HEK293 (cell line): Measurements from ENCODE around the gene CTCFL.

Source experiments
- HOXC10 ChIP-seq: sonication (generic); formaldehyde crosslinking; IDR thresholded peaks from 2 replicates; pipeline ENCODE4 v1.8.1; 2023; ENCODE audit warnings: mild to moderate bottlenecking, missing genetic modification reagents
- IKZF3 ChIP-seq: fragments of 450-650 bp; IDR thresholded peaks from 2 replicates; pipeline ENCODE4 v1.5.0; 2018; ENCODE audit warnings: missing biosample characterization, mild to moderate bottlenecking, missing genetic modification characterization, moderate library complexity
- KLF1 ChIP-seq: fragments of 450-650 bp; formaldehyde crosslinking; IDR thresholded peaks from 2 replicates; pipeline ENCODE4 v1.5.1; 2016; ENCODE audit warnings: missing biosample characterization, missing genetic modification characterization
- MEIS1 ChIP-seq: sonication (generic); formaldehyde crosslinking; IDR thresholded peaks from 2 replicates; pipeline ENCODE4 v1.8.1; 2022; ENCODE audit warnings: missing genetic modification reagents, mild to moderate bottlenecking, borderline replicate concordance
- PRDM1 ChIP-seq: fragments of 450-650 bp; formaldehyde crosslinking; IDR thresholded peaks from 2 replicates; pipeline ENCODE4; 2016; ENCODE audit warnings: missing biosample characterization, missing genetic modification characterization
- REPIN1 ChIP-seq: fragments of 450-650 bp; formaldehyde crosslinking; IDR thresholded peaks from 2 replicates; pipeline ENCODE4 v1.5.1; 2017; ENCODE audit warnings: missing biosample characterization, missing genetic modification characterization, low read depth
- SP3 ChIP-seq: fragments of 450-650 bp; formaldehyde crosslinking; IDR thresholded peaks from 2 replicates; pipeline ENCODE4 v1.5.1; 2016; ENCODE audit warnings: missing biosample characterization, missing genetic modification characterization
- SP7 ChIP-seq: fragments of 450-650 bp; formaldehyde crosslinking; IDR thresholded peaks from 2 replicates; pipeline ENCODE4 v1.5.1; 2016; ENCODE audit warnings: missing biosample characterization, missing genetic modification characterization
- ZBTB21 ChIP-seq: fragments of 450-650 bp; formaldehyde crosslinking; IDR thresholded peaks from 2 replicates; pipeline ENCODE4 v1.5.1; 2017; ENCODE audit warnings: missing biosample characterization, missing genetic modification characterization
- ZBTB7A ChIP-seq: fragments of 450-650 bp; formaldehyde crosslinking; IDR thresholded peaks from 2 replicates; pipeline ENCODE4 v1.5.1; 2016; ENCODE audit warnings: low read depth, missing biosample characterization, missing genetic modification characterization
- ZEB2 ChIP-seq: fragments of 450-650 bp; formaldehyde crosslinking; IDR thresholded peaks from 2 replicates; pipeline ENCODE4 v1.5.1; 2016; ENCODE audit warnings: missing biosample characterization, missing genetic modification characterization
- ZNF133 ChIP-seq: fragments of 450-650 bp; formaldehyde crosslinking; IDR thresholded peaks from 2 replicates; pipeline ENCODE4 v1.5.1; 2016; ENCODE audit warnings: missing biosample characterization, missing genetic modification characterization
- ZNF157 ChIP-seq: fragments of 450-650 bp; formaldehyde crosslinking; IDR thresholded peaks from 2 replicates; pipeline ENCODE4 v1.5.1; 2016; ENCODE audit warnings: missing biosample characterization, missing genetic modification characterization
- ZNF16 ChIP-seq: fragments of 450-650 bp; formaldehyde crosslinking; IDR thresholded peaks from 2 replicates; pipeline ENCODE4 v1.5.1; 2016; ENCODE audit warnings: low read depth, missing biosample characterization, missing genetic modification characterization
- ZNF266 ChIP-seq: fragments of 450-650 bp; formaldehyde crosslinking; IDR thresholded peaks from 2 replicates; pipeline ENCODE4 v1.5.1; 2016; ENCODE audit warnings: missing biosample characterization, missing genetic modification characterization, low read depth
- ZNF311 ChIP-seq: fragments of 450-650 bp; formaldehyde crosslinking; IDR thresholded peaks from 2 replicates; pipeline ENCODE4 v1.5.1; 2017; ENCODE audit warnings: missing biosample characterization, missing genetic modification characterization, borderline replicate concordance
- ZNF335 ChIP-seq: fragments of 450-650 bp; formaldehyde crosslinking; conservative IDR thresholded peaks from 2 replicates; pipeline ENCODE4 v1.5.1; 2016; ENCODE audit warnings: missing biosample characterization, missing genetic modification characterization
- ZNF561 ChIP-seq: fragments of 450-650 bp; IDR thresholded peaks from 2 replicates; pipeline ENCODE4 v1.5.1; 2018; ENCODE audit warnings: missing biosample characterization, missing genetic modification characterization, borderline replicate concordance
- ZNF677 ChIP-seq: fragments of 450-650 bp; IDR thresholded peaks from 2 replicates; pipeline ENCODE4 v1.5.0; 2018; ENCODE audit warnings: missing biosample characterization, mild to moderate bottlenecking, missing genetic modification characterization, moderate library complexity
- ZNF701 ChIP-seq: fragments of 450-650 bp; formaldehyde crosslinking; IDR thresholded peaks from 2 replicates; pipeline ENCODE4 v1.5.1; 2016; ENCODE audit warnings: missing biosample characterization, missing genetic modification characterization
- ZNF777 ChIP-seq: fragments of 450-650 bp; formaldehyde crosslinking; IDR thresholded peaks from 2 replicates; pipeline ENCODE4 v1.5.1; 2017; ENCODE audit warnings: missing biosample characterization, missing genetic modification characterization, borderline replicate concordance
- ZSCAN30 ChIP-seq: fragments of 450-650 bp; IDR thresholded peaks from 2 replicates; pipeline ENCODE4 v1.5.1; 2018; ENCODE audit warnings: missing biosample characterization, mild to moderate bottlenecking, missing genetic modification characterization, moderate library complexity
- TF ChIP-seq, protein P1 (sequence below): fragments of 450-650 bp; formaldehyde crosslinking; IDR thresholded peaks from 2 replicates; pipeline ENCODE4 v1.5.1; 2016; ENCODE audit warnings: missing biosample characterization, missing genetic modification characterization
- TF ChIP-seq, protein P2 (sequence below): fragments of 450-650 bp; formaldehyde crosslinking; IDR thresholded peaks from 2 replicates; pipeline ENCODE4 v1.5.1; 2016; ENCODE audit warnings: missing biosample characterization, missing genetic modification characterization
- TF ChIP-seq, protein P3 (sequence below): fragments of 450-650 bp; formaldehyde crosslinking; IDR thresholded peaks from 2 replicates; pipeline ENCODE4 v1.5.1; 2016; ENCODE audit warnings: missing biosample characterization, missing genetic modification characterization
- TF ChIP-seq, protein P4 (sequence below): fragments of 450-650 bp; formaldehyde crosslinking; IDR thresholded peaks from 2 replicates; pipeline ENCODE4 v1.5.1; 2017; ENCODE audit warnings: missing biosample characterization, missing genetic modification characterization
- TF ChIP-seq, protein P5 (sequence below): fragments of 450-650 bp; formaldehyde crosslinking; IDR thresholded peaks from 2 replicates; pipeline ENCODE4 v1.5.1; 2016; ENCODE audit warnings: missing biosample characterization, missing genetic modification characterization
- TF ChIP-seq, protein P6 (sequence below): fragments of 450-650 bp; formaldehyde crosslinking; IDR thresholded peaks from 2 replicates; pipeline ENCODE4 v1.5.1; 2016; ENCODE audit warnings: missing biosample characterization, missing genetic modification characterization

CTCFL gene

DNA sequence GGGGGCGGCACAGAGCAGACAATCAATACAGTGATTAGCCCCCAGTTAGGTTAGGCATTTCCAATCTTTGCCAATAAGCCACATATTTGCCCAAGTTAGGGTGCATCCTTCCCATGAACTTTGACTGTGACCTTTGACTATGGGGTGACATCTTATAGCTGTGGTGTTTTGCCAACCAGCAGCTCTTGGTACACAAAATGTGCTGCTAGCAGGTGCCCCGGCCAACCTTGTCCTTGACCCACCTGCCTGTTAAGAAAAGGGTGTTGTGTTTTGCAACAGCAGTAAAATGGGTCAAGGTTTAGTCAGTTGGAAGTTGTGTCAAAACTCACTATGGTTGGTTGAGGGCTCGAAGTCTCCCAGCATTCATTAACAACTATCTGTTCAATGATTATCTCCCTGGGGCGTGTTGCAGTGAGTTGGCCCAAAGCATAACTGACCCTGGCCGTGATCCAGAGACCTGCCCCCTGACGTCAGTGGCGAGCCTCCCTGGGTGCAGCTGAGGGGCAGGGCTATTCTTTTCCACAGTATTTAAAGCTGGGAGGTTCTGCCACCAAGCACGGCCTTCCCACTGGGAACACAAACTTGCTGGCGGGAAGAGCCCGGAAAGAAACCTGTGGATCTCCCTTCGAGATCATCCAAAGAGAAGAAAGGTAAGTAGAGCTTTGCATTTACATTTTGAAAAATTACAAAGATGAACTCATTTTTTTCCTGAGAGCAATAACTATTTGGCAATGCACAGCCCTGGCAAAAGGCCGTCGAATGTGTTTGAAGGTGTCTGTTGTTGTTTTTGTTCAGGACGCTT lies 35.8 kb upstream of the CTCFL start, which contains the start of gene PCK1 (continued):
- TF ChIP-seq, protein P1, sequence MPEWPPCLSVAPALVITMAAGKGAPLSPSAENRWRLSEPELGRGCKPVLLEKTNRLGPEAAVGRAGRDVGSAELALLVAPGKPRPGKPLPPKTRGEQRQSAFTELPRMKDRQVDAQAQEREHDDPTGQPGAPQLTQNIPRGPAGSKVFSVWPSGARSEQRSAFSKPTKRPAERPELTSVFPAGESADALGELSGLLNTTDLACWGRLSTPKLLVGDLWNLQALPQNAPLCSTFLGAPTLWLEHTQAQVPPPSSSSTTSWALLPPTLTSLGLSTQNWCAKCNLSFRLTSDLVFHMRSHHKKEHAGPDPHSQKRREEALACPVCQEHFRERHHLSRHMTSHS (tag by site-specific recombination), result no peak
- TF ChIP-seq ZNF157 (tag by site-specific recombination) (no peak), ZNF677 (tag by site-specific recombination) (no peak), ZNF701 (no peak), ZNF335 (tag by site-specific recombination) (no peak), ZBTB7A (tag by site-specific recombination) (no peak), SP7 (tag by site-specific recombination) (peak; percentile 45; the same call in 1 of the 2 replicates), ZNF16 (no peak), ZNF133 (tag by site-specific recombination) (no peak), IKZF3 (tag by site-specific recombination) (peak; percentile 77), SP3 (tag by site-specific recombination) (no peak), MEIS1 (CRISPR knock-in tag) (no peak), KLF1 (tag by site-specific recombination) (0 out of 2 replicates have a peak, but pooled peaks have one; percentile 21), ZNF311 (no peak), ZBTB21 (tag by site-specific recombination) (0 out of 2 replicates have a peak, but pooled peaks have one; percentile 39), REPIN1 (tag by site-specific recombination) (no peak), ZNF266 (tag by site-specific recombination) (no peak), HOXC10 (CRISPR knock-in tag) (no peak), ZSCAN30 (tag by site-specific recombination) (no peak), PRDM1 (no peak), ZNF561 (tag by site-specific recombination) (no peak), ZNF777 (tag by site-specific recombination) (no peak), ZEB2 (tag by site-specific recombination) (0 out of 2 replicates have a peak, but pooled peaks have one; percentile 22)
- TF ChIP-seq, protein P2, sequence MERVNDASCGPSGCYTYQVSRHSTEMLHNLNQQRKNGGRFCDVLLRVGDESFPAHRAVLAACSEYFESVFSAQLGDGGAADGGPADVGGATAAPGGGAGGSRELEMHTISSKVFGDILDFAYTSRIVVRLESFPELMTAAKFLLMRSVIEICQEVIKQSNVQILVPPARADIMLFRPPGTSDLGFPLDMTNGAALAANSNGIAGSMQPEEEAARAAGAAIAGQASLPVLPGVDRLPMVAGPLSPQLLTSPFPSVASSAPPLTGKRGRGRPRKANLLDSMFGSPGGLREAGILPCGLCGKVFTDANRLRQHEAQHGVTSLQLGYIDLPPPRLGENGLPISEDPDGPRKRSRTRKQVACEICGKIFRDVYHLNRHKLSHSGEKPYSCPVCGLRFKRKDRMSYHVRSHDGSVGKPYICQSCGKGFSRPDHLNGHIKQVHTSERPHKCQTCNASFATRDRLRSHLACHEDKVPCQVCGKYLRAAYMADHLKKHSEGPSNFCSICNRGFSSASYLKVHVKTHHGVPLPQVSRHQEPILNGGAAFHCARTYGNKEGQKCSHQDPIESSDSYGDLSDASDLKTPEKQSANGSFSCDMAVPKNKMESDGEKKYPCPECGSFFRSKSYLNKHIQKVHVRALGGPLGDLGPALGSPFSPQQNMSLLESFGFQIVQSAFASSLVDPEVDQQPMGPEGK, result 0 out of 2 replicates have a peak, but pooled peaks have one; percentile 30
- TF ChIP-seq, protein P3, sequence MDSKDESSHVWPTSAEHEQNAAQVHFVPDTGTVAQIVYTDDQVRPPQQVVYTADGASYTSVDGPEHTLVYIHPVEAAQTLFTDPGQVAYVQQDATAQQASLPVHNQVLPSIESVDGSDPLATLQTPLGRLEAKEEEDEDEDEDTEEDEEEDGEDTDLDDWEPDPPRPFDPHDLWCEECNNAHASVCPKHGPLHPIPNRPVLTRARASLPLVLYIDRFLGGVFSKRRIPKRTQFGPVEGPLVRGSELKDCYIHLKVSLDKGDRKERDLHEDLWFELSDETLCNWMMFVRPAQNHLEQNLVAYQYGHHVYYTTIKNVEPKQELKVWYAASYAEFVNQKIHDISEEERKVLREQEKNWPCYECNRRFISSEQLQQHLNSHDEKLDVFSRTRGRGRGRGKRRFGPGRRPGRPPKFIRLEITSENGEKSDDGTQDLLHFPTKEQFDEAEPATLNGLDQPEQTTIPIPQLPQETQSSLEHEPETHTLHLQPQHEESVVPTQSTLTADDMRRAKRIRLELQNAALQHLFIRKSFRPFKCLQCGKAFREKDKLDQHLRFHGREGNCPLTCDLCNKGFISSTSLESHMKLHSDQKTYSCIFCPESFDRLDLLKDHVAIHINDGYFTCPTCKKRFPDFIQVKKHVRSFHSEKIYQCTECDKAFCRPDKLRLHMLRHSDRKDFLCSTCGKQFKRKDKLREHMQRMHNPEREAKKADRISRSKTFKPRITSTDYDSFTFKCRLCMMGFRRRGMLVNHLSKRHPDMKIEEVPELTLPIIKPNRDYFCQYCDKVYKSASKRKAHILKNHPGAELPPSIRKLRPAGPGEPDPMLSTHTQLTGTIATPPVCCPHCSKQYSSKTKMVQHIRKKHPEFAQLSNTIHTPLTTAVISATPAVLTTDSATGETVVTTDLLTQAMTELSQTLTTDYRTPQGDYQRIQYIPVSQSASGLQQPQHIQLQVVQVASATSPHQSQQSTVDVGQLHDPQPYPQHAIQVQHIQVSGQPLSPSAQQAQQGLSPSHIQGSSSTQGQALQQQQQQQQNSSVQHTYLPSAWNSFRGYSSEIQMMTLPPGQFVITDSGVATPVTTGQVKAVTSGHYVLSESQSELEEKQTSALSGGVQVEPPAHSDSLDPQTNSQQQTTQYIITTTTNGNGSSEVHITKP (tag by site-specific recombination), result peak; percentile 79
- TF ChIP-seq, protein P4, sequence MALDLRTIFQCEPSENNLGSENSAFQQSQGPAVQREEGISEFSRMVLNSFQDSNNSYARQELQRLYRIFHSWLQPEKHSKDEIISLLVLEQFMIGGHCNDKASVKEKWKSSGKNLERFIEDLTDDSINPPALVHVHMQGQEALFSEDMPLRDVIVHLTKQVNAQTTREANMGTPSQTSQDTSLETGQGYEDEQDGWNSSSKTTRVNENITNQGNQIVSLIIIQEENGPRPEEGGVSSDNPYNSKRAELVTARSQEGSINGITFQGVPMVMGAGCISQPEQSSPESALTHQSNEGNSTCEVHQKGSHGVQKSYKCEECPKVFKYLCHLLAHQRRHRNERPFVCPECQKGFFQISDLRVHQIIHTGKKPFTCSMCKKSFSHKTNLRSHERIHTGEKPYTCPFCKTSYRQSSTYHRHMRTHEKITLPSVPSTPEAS, result no peak
- TF ChIP-seq, protein P5, sequence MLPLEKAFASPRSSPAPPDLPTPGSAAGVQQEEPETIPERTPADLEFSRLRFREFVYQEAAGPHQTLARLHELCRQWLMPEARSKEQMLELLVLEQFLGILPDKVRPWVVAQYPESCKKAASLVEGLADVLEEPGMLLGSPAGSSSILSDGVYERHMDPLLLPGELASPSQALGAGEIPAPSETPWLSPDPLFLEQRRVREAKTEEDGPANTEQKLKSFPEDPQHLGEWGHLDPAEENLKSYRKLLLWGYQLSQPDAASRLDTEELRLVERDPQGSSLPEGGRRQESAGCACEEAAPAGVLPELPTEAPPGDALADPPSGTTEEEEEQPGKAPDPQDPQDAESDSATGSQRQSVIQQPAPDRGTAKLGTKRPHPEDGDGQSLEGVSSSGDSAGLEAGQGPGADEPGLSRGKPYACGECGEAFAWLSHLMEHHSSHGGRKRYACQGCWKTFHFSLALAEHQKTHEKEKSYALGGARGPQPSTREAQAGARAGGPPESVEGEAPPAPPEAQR, result no peak
- TF ChIP-seq, protein P6, sequence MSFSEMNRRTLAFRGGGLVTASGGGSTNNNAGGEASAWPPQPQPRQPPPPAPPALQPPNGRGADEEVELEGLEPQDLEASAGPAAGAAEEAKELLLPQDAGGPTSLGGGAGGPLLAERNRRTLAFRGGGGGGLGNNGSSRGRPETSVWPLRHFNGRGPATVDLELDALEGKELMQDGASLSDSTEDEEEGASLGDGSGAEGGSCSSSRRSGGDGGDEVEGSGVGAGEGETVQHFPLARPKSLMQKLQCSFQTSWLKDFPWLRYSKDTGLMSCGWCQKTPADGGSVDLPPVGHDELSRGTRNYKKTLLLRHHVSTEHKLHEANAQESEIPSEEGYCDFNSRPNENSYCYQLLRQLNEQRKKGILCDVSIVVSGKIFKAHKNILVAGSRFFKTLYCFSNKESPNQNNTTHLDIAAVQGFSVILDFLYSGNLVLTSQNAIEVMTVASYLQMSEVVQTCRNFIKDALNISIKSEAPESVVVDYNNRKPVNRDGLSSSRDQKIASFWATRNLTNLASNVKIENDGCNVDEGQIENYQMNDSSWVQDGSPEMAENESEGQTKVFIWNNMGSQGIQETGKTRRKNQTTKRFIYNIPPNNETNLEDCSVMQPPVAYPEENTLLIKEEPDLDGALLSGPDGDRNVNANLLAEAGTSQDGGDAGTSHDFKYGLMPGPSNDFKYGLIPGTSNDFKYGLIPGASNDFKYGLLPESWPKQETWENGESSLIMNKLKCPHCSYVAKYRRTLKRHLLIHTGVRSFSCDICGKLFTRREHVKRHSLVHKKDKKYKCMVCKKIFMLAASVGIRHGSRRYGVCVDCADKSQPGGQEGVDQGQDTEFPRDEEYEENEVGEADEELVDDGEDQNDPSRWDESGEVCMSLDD (tag by site-specific recombination), result no peak
